Measurements from ENCODE around the gene ALPI. TPM values are rescaled to one million over a fixed set of nuclear protein-coding genes. Genes with fewer than 3 reads are reported as not detected.

Gene ALPI
- total and polyA plus RNA-seq, 2 donors (not counting 1 experiment from before 2014, with no cell fraction given), result not detected

DNA sequence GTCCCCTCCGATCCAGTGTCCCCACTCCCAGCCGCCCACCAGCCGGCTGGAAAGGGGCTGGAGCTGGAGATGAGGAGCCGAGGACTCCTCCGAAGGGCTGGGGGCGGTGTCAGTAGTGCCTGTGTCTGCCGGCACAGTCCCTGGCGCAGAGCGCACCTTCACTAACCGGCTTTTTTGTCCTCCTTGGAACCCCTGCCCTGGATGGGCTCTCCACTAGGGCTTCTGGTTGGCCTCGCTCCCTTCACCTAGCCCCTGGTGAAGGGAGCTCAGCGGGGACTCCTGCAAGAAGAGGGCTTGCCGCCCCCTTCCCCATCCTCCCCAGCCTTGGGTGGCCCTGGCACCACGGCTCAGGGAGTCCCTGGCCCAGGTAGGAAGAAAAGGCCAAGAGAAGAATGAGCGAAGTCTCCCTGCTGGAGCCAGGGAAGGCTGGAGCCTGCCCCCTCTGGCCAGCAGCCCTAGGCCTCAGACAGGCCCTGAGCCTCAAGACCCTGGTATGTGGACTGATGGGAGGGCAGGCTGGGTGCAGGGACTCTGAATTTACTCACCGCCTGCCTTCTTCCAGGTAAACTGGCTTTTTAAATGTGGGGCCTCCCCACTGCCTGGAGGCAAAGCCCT lies 32.3 kb downstream of the ALPI start:
- peaks cover 40% of the 10 kb centered on the region for H3K27me3 Mint-ChIP-seq
- Histone ChIP-seq H3K36me3 (replicated peaks in 1 of 2; ENCODE audit: control extremely low read depth in 1 of 2, control insufficient read depth in 1 of 2, extremely low read depth in 1 of 2, insufficient read depth in 2 of 2, low read length in 1 of 2) (no peaks in the 10 kb centered on the region), H3K79me2 (ENCODE audit: control insufficient read depth, insufficient read depth, low read length) (no peaks in the 10 kb centered on the region), H3K9ac (ENCODE audit: low read length) (no peak overlapping the region), H3K4me1 (ENCODE audit: control insufficient read depth in 2 of 2, insufficient read depth in 2 of 2, low read length in 2 of 2) (peaks cover 7 to 11% of the 10 kb centered on the region in 2 donors), H3K4me3 (ENCODE audit: control extremely low read depth in 1 of 5, extremely low read depth in 1 of 5, insufficient read depth in 1 of 5, low read depth in 2 of 5, low read length in 4 of 5) (no peak overlapping the region), H3K27me3 (replicated peaks in 1 of 4; ENCODE audit: control extremely low read depth in 1 of 4, control insufficient read depth in 3 of 4, insufficient read depth in 4 of 4, low read length in 3 of 4) (peaks cover 0 to 33% (median 2%) of the 10 kb centered on the region in 4 experiments), H3K4me2 (replicated peaks; ENCODE audit: low read depth, low read length, poor library complexity, severe bottlenecking) (no peak overlapping the region), H2AFZ (ENCODE audit: insufficient read depth, low read depth, low read length, poor library complexity, severe bottlenecking) (no peak overlapping the region), H4K20me1 (ENCODE audit: control insufficient read depth, insufficient read depth, low read length, poor library complexity, severe bottlenecking) (no peaks in the 10 kb centered on the region), H3K9me3 (ENCODE audit: control extremely low read depth in 1 of 3, control insufficient read depth in 2 of 3, insufficient read depth in 1 of 3, low read length in 2 of 3) (no peaks in the 10 kb centered on the region), H3K27ac (ENCODE audit: low read length in 2 of 2) (no peak overlapping the region)
- no peak for DNase-seq
- H3K27ac Mint-ChIP-seq, result no peak overlapping the region
- 54% methylated on average over 15 of the region's 16 CpGs for WGBS (ENCODE audit: insufficient coverage)
- no peak for ATAC-seq (ENCODE audit: low read depth)
- TF ChIP-seq EZH2 (IDR thresholded peaks at IDR 0.05; ENCODE audit: borderline replicate concordance, insufficient read depth, low read depth, low read length, poor library complexity, severe bottlenecking), result no peak
- TF ChIP-seq, protein P1, sequence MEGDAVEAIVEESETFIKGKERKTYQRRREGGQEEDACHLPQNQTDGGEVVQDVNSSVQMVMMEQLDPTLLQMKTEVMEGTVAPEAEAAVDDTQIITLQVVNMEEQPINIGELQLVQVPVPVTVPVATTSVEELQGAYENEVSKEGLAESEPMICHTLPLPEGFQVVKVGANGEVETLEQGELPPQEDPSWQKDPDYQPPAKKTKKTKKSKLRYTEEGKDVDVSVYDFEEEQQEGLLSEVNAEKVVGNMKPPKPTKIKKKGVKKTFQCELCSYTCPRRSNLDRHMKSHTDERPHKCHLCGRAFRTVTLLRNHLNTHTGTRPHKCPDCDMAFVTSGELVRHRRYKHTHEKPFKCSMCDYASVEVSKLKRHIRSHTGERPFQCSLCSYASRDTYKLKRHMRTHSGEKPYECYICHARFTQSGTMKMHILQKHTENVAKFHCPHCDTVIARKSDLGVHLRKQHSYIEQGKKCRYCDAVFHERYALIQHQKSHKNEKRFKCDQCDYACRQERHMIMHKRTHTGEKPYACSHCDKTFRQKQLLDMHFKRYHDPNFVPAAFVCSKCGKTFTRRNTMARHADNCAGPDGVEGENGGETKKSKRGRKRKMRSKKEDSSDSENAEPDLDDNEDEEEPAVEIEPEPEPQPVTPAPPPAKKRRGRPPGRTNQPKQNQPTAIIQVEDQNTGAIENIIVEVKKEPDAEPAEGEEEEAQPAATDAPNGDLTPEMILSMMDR (IDR thresholded peaks at IDR 0.05), result no peak
- peak overlapping the region; percentile 45 for H3K4me3 Mint-ChIP-seq
- CTCF ChIA-PET, result no interaction called here
- H3K4me1 Mint-ChIP-seq, result peaks cover 11% of the 10 kb centered on the region
- intact Hi-C loops (cut with micrococcal nuclease), result no loop called here
- POLR2A ChIA-PET, result no interaction called here
- no peaks in the 10 kb centered on the region for H3K9me3 Mint-ChIP-seq (ENCODE audit: insufficient read depth)

DNA sequence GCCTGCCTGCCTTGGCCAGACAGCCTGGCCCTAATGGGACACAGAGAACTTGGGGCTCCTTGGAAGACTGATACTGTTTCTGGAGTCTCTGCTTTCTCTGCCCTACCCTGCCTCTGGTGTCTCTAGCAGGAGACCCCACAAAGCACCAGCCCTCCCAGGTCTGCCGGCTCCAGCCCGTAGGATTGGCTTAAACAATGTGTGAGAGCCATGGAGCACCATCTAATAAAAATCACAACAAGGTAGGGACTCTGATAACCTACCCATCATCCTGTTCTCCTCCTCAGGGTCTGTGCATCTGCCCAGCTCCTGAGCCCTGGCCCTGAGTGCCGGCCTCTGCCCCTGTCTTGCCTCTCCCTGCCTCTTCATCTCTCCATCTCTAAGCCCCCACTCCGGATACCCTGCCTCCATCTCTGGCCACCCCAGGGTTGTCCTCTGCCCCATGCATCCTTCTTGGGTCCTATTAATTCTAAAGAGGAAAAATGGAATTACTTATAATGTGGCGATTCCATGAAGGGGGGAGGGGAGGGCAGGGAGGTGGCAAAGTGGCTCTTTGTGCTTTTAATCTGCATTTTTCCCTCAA lies 32.9 kb downstream of the ALPI start:
- Mint-ChIP-seq H3K27ac (peak overlapping the region; percentile 32), H3K9me3 (ENCODE audit: insufficient read depth) (no peaks in the 10 kb centered on the region), H3K4me3 (peak overlapping the region; percentile 45), H3K4me1 (peaks cover 11% of the 10 kb centered on the region), H3K27me3 (peaks cover 38% of the 10 kb centered on the region)
- DNase-seq, result no peak
- H3K79me2 ChIP-seq (ENCODE audit: control insufficient read depth, insufficient read depth, low read length), result no peaks in the 10 kb centered on the region
- no peak overlapping the region for H3K4me3 ChIP-seq (ENCODE audit: control extremely low read depth in 1 of 5, extremely low read depth in 1 of 5, insufficient read depth in 1 of 5, low read depth in 2 of 5, low read length in 4 of 5)
- intact Hi-C loops (cut with micrococcal nuclease), result no loop called here
- H3K9ac ChIP-seq (ENCODE audit: low read length), result no peak overlapping the region
- peaks cover 7 to 11% of the 10 kb centered on the region in 2 donors for H3K4me1 ChIP-seq (ENCODE audit: control insufficient read depth in 2 of 2, insufficient read depth in 2 of 2, low read length in 2 of 2)
- TF ChIP-seq EZH2 (IDR thresholded peaks at IDR 0.05; ENCODE audit: borderline replicate concordance, insufficient read depth, low read depth, low read length, poor library complexity, severe bottlenecking), result no peak
- TF ChIP-seq, protein P1 (IDR thresholded peaks at IDR 0.05), result no peak
- H3K4me2 ChIP-seq (replicated peaks; ENCODE audit: low read depth, low read length, poor library complexity, severe bottlenecking), result no peak overlapping the region
- H3K27ac ChIP-seq (ENCODE audit: low read length in 2 of 2), result no peak overlapping the region
- peaks cover 0 to 30% (median 2%) of the 10 kb centered on the region in 4 experiments for H3K27me3 ChIP-seq (replicated peaks in 1 of 4; ENCODE audit: control extremely low read depth in 1 of 4, control insufficient read depth in 3 of 4, insufficient read depth in 4 of 4, low read length in 3 of 4)
- ChIA-PET CTCF (no interaction called here), POLR2A (no interaction called here)
- no peaks in the 10 kb centered on the region for H4K20me1 ChIP-seq (ENCODE audit: control insufficient read depth, insufficient read depth, low read length, poor library complexity, severe bottlenecking)
- no peaks in the 10 kb centered on the region for H3K9me3 ChIP-seq (ENCODE audit: control extremely low read depth in 1 of 3, control insufficient read depth in 2 of 3, insufficient read depth in 1 of 3, low read length in 2 of 3)
- no peak for ATAC-seq (ENCODE audit: low read depth)
- H2AFZ ChIP-seq (ENCODE audit: insufficient read depth, low read depth, low read length, poor library complexity, severe bottlenecking), result no peak overlapping the region
- no peaks in the 10 kb centered on the region for H3K36me3 ChIP-seq (replicated peaks in 1 of 2; ENCODE audit: control extremely low read depth in 1 of 2, control insufficient read depth in 1 of 2, extremely low read depth in 1 of 2, insufficient read depth in 2 of 2, low read length in 1 of 2)
- 100% methylated on average over 4 of the region's 5 CpGs for WGBS (ENCODE audit: insufficient coverage)

All from B cell (primary cell).